IMR-90 (cell line): Measurements from ENCODE around the gene NFKBIE. TPM values are rescaled to one million over a fixed set of nuclear protein-coding genes. Genes with fewer than 3 reads are reported as not detected.

ENCODE experiments used
- ATAC-seq: fragments of 200-7000 bp; cut with Tn5 transposase; 2 replicates; pipeline ENCODE4 v1.9.1; 2020; ENCODE audit warnings: low read depth, mild to moderate bottlenecking, moderate library complexity
- BruUV-seq: library from RNA; stranded (reverse); fragments of 400-500 nt; replicated peaks from 2 replicates; lab custom pipeline; 2021; lab: Mats Ljungman, UMichigan
- CTCF ChIA-PET: fragments of 300-600 bp; formaldehyde crosslinking; extraction: SDS; loops from one replicate; lab custom pipeline; 2021; ENCODE audit warnings: antibody characterized with exemption; lab: Yijun Ruan, JAX
- POLR2A ChIA-PET: fragments of 300-600 bp; sonication (Branson Sonifier 250); formaldehyde crosslinking; loops from one replicate; lab custom pipeline; 2022; ENCODE audit warnings: antibody characterized with exemption; ENCODE audit not compliant: unreplicated experiment; lab: Charles Lee
- DNase-seq: peaks from one replicate; pipeline ENCODE4 v3.0.0; 2013
- H2AFZ ChIP-seq: replicated peaks from 2 replicates; pipeline ENCODE3; 2013; ENCODE audit warnings: low read length, mild to moderate bottlenecking; ENCODE audit not compliant: poor library complexity
- H2AK5ac ChIP-seq: 2 replicates; pipeline ENCODE4 v1.6.1; 2013; ENCODE audit warnings: low read depth, low read length, inconsistent platforms
- H2AK9ac ChIP-seq: replicated peaks from 2 replicates; pipeline ENCODE3; 2013; ENCODE audit warnings: mild to moderate bottlenecking, low read depth, low read length, moderate library complexity; ENCODE audit not compliant: poor library complexity
- H2BK120ac ChIP-seq: 2 replicates; pipeline ENCODE4 v1.6.1; 2013; ENCODE audit warnings: low read depth, low read length, inconsistent platforms
- H2BK15ac ChIP-seq: 3 replicates; pipeline ENCODE4 v1.6.1; 2013; ENCODE audit warnings: low read depth, low read length, inconsistent platforms
- H2BK20ac ChIP-seq: 2 replicates; pipeline ENCODE4 v1.6.1; 2013; ENCODE audit warnings: low read depth, mild to moderate bottlenecking, inconsistent platforms, low read length, moderate library complexity
- H2BK5ac ChIP-seq: 2 replicates; pipeline ENCODE4 v1.6.1; 2013; ENCODE audit warnings: mild to moderate bottlenecking, low read depth, low read length, inconsistent platforms; ENCODE audit not compliant: poor library complexity, severe bottlenecking
- H3K14ac ChIP-seq: replicated peaks from 2 replicates; pipeline ENCODE4 v1.6.1; 2013; ENCODE audit warnings: low read depth, low read length, inconsistent platforms
- H3K18ac ChIP-seq: 2 replicates; pipeline ENCODE4 v1.6.1; 2013; ENCODE audit warnings: low read depth, low read length, control low read depth
- H3K23ac ChIP-seq: 2 replicates; pipeline ENCODE4 v1.6.1; 2013; ENCODE audit warnings: low read depth, low read length, inconsistent platforms
- H3K27ac ChIP-seq: 2 replicates; pipeline ENCODE4 v1.5.1; 2013; ENCODE audit warnings: mild to moderate bottlenecking, control low read depth, low read length; ENCODE audit not compliant: insufficient read depth
- H3K27me3 ChIP-seq: 2 replicates; pipeline ENCODE4 v1.6.1; 2013; ENCODE audit warnings: low read length; ENCODE audit not compliant: control insufficient read depth, insufficient read depth
- H3K36me3 ChIP-seq: 2 replicates; pipeline ENCODE4 v1.6.1; 2013; ENCODE audit warnings: low read length, mixed read lengths; ENCODE audit not compliant: control insufficient read depth, insufficient read depth
- H3K4ac ChIP-seq: 2 replicates; pipeline ENCODE4 v1.6.1; 2013; ENCODE audit warnings: low read depth, low read length, inconsistent platforms
- H3K4me1 ChIP-seq: 2 replicates; pipeline ENCODE4 v1.6.1; 2013; ENCODE audit warnings: low read length, mixed read lengths; ENCODE audit not compliant: control insufficient read depth, insufficient read depth
- H3K4me2 ChIP-seq: 2 replicates; pipeline ENCODE4 v1.6.1; 2013; ENCODE audit warnings: low read depth, mild to moderate bottlenecking, control low read depth, low read length, moderate library complexity
- H3K4me3 ChIP-seq: 2 replicates; pipeline ENCODE4 v1.5.1; 2013; ENCODE audit warnings: low read depth, mild to moderate bottlenecking, control low read depth, low read length, moderate library complexity; ENCODE audit not compliant: insufficient read depth
- H3K56ac ChIP-seq: 2 replicates; pipeline ENCODE4 v1.6.1; 2013; ENCODE audit warnings: low read length, inconsistent platforms; ENCODE audit not compliant: insufficient read depth; ENCODE audit errors: extremely low read depth
- H3K79me1 ChIP-seq, 2 experiments: 2 replicates each; pipeline ENCODE4 v1.6.1; 2013; ENCODE audit warnings: low read length in 2 of 2, inconsistent platforms in 1 of 2, low read depth in 1 of 2
- H3K9ac ChIP-seq: 2 replicates; pipeline ENCODE4 v1.6.1; 2013; ENCODE audit warnings: low read depth, low read length, control low read depth
- H3K9me1 ChIP-seq: 2 replicates; pipeline ENCODE4 v1.6.1; 2013; ENCODE audit warnings: low read length, inconsistent platforms; ENCODE audit not compliant: insufficient read depth
- H3K9me3 ChIP-seq: 2 replicates; pipeline ENCODE4 v1.6.1; 2013; ENCODE audit warnings: low read length; ENCODE audit not compliant: control insufficient read depth, insufficient read depth
- H4K20me1 ChIP-seq: 2 replicates; pipeline ENCODE4 v1.6.1; 2013; ENCODE audit warnings: low read length, inconsistent platforms; ENCODE audit not compliant: insufficient read depth
- H4K5ac ChIP-seq: 2 replicates; pipeline ENCODE4 v1.6.1; 2013; ENCODE audit warnings: mild to moderate bottlenecking, low read depth, low read length, control low read depth
- H4K8ac ChIP-seq, 2 experiments: 2 replicates each; pipeline ENCODE4 v1.6.1; 2013; ENCODE audit warnings: low read depth in 2 of 2, low read length in 2 of 2, control low read depth in 1 of 2, inconsistent platforms in 1 of 2
- H4K91ac ChIP-seq: 2 replicates; pipeline ENCODE4 v1.6.1; 2013; ENCODE audit warnings: low read depth, low read length, inconsistent platforms; ENCODE audit not compliant: insufficient read depth
- CEBPB ChIP-seq: IDR thresholded peaks from 2 replicates; pipeline ENCODE4 v1.6.1; 2012; ENCODE audit warnings: low read depth, low read length, improper control_type of control experiment
- CTCF ChIP-seq: conservative IDR thresholded peaks from 2 replicates; pipeline ENCODE4 v1.5.1; 2012; ENCODE audit warnings: mild to moderate bottlenecking, low read depth, low read length, improper control_type of control experiment
- FOS ChIP-seq: fragments of 150-350 bp; IDR thresholded peaks from 2 replicates; pipeline ENCODE4 v1.6.1; 2016; ENCODE audit warnings: low read depth, low read length
- MAZ ChIP-seq: IDR thresholded peaks from 2 replicates; pipeline ENCODE4 v1.6.1; 2012; ENCODE audit warnings: low read depth, mild to moderate bottlenecking, low read length, improper control_type of control experiment, moderate library complexity, borderline replicate concordance
- MXI1 ChIP-seq: IDR thresholded peaks from 2 replicates; pipeline ENCODE4 v1.6.1; 2012; ENCODE audit warnings: low read depth, mild to moderate bottlenecking, low read length, moderate library complexity, borderline replicate concordance
- POLR2A ChIP-seq: IDR thresholded peaks from 2 replicates; pipeline ENCODE4 v1.6.1; 2012; ENCODE audit warnings: mild to moderate bottlenecking, low read depth, low read length
- RCOR1 ChIP-seq: IDR thresholded peaks from 2 replicates; pipeline ENCODE4 v1.6.1; 2012; ENCODE audit warnings: mild to moderate bottlenecking, low read length, improper control_type of control experiment; ENCODE audit not compliant: insufficient replicate concordance
- USF2 ChIP-seq: fragments of 150-350 bp; IDR thresholded peaks from 2 replicates; pipeline ENCODE4 v1.6.1; 2017; ENCODE audit warnings: mild to moderate bottlenecking, antibody characterized with exemption, low read length, low read depth
- WGBS, 2 experiments: methylation state at CpG; one replicate each; pipeline versions ENCODE4 v1.1.5 to v1.1.7; 2013; ENCODE audit warnings: missing lambda C conversion rate in 2 of 2; ENCODE audit not compliant: insufficient read length in 1 of 2; ENCODE audit errors: extremely low coverage in 2 of 2; 5-methylcytosine and 5-hydroxymethylcytosine counted together
- dilution Hi-C: fragments of 300-500 bp; cut with HindIII; formaldehyde crosslinking; loops from one replicate; pipeline ENCODE4 v1.14.3; 2018; ENCODE audit warnings: low sequenced_read_pairs; ENCODE audit not compliant: unreplicated experiment
- in situ Hi-C: fragments of 300-500 bp; cut with MboI; formaldehyde crosslinking; loops from 3 replicates; pipeline ENCODE4 v1.14.3; 2019; ENCODE audit warnings: low sequenced_read_pairs, inconsistent platforms, mixed read lengths
- intact Hi-C: fragments of 100-400 bp; cut with micrococcal nuclease; formaldehyde crosslinking; loops from 2 replicates; pipeline ENCODE4 v1.10.0; 2022
- polyA plus RNA-seq, 3 experiments: library from polyadenylated mRNA; depleted of rRNA; stranded (reverse); fragments of >200 nt; gene quantifications; 2 replicates each; pipeline ENCODE4 v1.2.3, GENCODE V29; 2012; ENCODE audit warnings: low replicate concordance in 1 of 3
- total RNA-seq: library from RNA; depleted of rRNA; stranded (reverse); fragments of >200 nt; gene quantifications from 2 replicates; pipeline ENCODE4 v1.2.3, GENCODE V29; 2012

Gene NFKBIE
- total and polyA plus RNA-seq, 2 of the 4 experiments (the other 2 are of a cell fraction), result 7.9 to 13.0 TPM

- WGBS, 2 experiments, result no CpG with 5 or more reads among the region's 10 CpGs
- peaks cover 9% of the 10 kb centered on the region; the same call in 1 of the 2 replicates for H4K20me1 ChIP-seq
- in situ Hi-C loops, result no loop called here
- no peak overlapping the region for H3K14ac ChIP-seq
- no peak overlapping the region for H3K9ac ChIP-seq
- ChIA-PET POLR2A (no interaction called here), CTCF (interaction anchor here (0.7 to 1.8 kb wide), 4 partner anchors 11 to 84 kb away, joined by 3 to 4 read pairs (median 4); no protein-coding TSS in a partner anchor)
- H4K8ac ChIP-seq, result no peak overlapping the region
- H3K79me1 ChIP-seq, result peaks cover 24 to 27% of the 10 kb centered on the region in 2 experiments
- peaks cover 37% of the 10 kb centered on the region for H3K27me3 ChIP-seq
- H3K18ac ChIP-seq, result no peak overlapping the region
- no peak overlapping the region for H2BK5ac ChIP-seq
- H3K4ac ChIP-seq, result no peak overlapping the region
- H3K27ac ChIP-seq, result no peak overlapping the region
- no peak overlapping the region for H3K23ac ChIP-seq
- no peak overlapping the region for H4K5ac ChIP-seq
- no peak overlapping the region for H2BK15ac ChIP-seq
- H3K4me3 ChIP-seq, result no peak overlapping the region
- TF ChIP-seq USF2 (no peak), RCOR1 (no peak), MAZ (no peak), CTCF (no peak), FOS (no peak), POLR2A (no peak), MXI1 (no peak), CEBPB (no peak)
- no peak overlapping the region for H2AFZ ChIP-seq
- intact Hi-C loops, result no loop called here
- H2AK5ac ChIP-seq, result no peak overlapping the region
- no peak for ATAC-seq
- no peak overlapping the region for H2BK20ac ChIP-seq
- H3K4me2 ChIP-seq, result no peak overlapping the region
- BruUV-seq, result no TSS peak
- no peak overlapping the region for H2AK9ac ChIP-seq
- H3K36me3 ChIP-seq, result no peaks in the 10 kb centered on the region
- no peaks in the 10 kb centered on the region for H3K9me3 ChIP-seq
- no peak overlapping the region for H2BK120ac ChIP-seq
- dilution Hi-C loops, result no loop called here
- H4K91ac ChIP-seq, result no peak overlapping the region
- H3K9me1 ChIP-seq, result peaks cover 12% of the 10 kb centered on the region
- no peak for DNase-seq
- peaks cover 21% of the 10 kb centered on the region for H3K4me1 ChIP-seq
- no peak overlapping the region for H3K56ac ChIP-seq
Measured at GRCh38 chr6:44267252-44267651, 1.9 kb upstream of the NFKBIE start.
